GOT3 (cell line): ENCODE results near the gene MARS1.

Source experiments
- DNase-seq: peaks from one replicate; lab custom pipeline; 2025; ENCODE audit warnings: mixed read lengths; lab: John Stamatoyannopoulos, UW

Gene MARS1

GRCh38 chr12:57458665-57459054 is 29.2 kb upstream of the MARS1 start:
- DNase-seq, result no peak

- peak; percentile 100 for DNase-seq
Measured at GRCh38 chr12:57459055-57459749, 28.7 kb upstream of the MARS1 start.

GRCh38 chr12:57459750-57460467 is 28.0 kb upstream of the MARS1 start, which contains the start of gene GLI1:
Gene GLI1, plus strand, starts transcription at chr12:57459785. Its CDS starts 3,907 bp downstream, at chr12:57463692.
- DNase-seq, result peak; percentile 97

DNA sequence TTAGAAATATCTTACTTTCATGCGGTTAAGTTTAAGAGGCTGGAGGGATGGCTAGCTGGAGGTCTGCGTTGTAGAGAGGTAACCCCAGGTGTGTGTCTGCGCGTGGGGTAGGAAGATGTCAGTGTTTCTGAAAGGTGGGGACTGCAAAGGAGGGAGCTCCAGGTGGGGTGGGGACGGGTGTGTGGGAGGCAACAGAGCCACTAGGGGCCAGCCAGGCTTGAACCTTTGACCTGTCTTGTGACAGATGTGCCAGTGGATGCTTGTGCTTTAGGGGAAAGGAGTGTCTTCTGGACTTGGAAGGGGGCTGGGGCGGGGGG is 27.4 kb upstream of the MARS1 start:
- no peak for DNase-seq

DNA sequence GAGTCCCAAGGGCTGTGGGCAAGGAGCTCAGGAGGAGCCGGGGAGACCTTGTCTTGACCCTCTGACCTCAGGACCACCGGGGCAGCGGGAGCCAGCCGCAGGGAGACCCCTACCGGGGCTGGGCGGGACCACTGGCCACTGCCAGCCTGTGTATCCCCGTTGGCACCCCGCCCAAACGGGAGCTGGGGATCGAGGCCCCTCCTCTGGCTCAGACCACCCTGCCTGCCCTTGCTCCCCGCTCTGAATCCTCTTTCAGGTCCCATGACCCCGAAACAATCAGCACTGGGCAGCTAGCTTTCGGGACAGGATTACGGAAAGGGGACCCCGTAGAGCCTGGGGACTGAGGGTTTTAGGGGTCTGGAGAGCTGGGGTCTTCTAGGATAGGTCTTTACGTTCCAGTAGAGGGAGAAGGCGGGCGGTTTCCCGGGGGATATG is 27.0 kb upstream of the MARS1 start:
- DNase-seq, result no peak

- DNase-seq, result no peak
Measured at GRCh38 chr12:57461276-57461916, 26.5 kb upstream of the MARS1 start.

DNA sequence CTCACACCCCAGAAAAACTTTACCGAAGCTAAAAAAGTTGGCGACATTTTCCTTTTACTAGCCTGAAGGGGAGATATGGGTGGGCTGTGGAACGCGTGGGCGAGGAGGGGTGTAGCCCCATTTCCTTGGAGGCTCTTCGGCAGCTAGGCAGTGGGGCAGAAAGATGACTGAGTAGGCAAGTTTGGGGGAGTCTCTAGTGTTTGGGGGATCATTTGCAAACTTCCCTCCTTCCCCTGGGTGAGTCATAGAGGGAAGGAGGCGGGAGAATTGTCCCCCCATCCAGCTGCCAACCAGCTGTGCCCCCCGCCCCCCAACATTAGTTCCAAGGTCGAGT is 26.0 kb upstream of the MARS1 start:
- DNase-seq, result no peak

- DNase-seq, result peak; percentile 99
Measured at GRCh38 chr12:57462251-57462911, 25.5 kb upstream of the MARS1 start.

- no peak for DNase-seq
Measured at GRCh38 chr12:57462912-57463253, 25.0 kb upstream of the MARS1 start.

DNA sequence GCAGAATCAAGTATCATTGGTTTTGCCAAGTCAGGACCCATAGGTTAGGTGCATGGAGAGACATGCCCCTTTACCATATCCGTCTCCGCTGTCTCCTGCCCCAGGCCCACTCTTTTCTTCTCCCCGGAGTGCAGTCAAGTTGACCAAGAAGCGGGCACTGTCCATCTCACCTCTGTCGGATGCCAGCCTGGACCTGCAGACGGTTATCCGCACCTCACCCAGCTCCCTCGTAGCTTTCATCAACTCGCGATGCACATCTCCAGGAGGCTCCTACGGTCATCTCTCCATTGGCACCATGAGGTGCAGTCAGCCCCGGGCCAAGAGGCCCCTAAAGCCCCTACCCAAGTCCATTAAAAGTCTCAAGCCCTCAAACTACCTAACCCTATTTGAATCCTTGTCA is 23.3 kb upstream of the MARS1 start:
- no peak for DNase-seq

GRCh38 chr12:57465030-57465746 is 22.7 kb upstream of the MARS1 start:
- no peak for DNase-seq

DNA sequence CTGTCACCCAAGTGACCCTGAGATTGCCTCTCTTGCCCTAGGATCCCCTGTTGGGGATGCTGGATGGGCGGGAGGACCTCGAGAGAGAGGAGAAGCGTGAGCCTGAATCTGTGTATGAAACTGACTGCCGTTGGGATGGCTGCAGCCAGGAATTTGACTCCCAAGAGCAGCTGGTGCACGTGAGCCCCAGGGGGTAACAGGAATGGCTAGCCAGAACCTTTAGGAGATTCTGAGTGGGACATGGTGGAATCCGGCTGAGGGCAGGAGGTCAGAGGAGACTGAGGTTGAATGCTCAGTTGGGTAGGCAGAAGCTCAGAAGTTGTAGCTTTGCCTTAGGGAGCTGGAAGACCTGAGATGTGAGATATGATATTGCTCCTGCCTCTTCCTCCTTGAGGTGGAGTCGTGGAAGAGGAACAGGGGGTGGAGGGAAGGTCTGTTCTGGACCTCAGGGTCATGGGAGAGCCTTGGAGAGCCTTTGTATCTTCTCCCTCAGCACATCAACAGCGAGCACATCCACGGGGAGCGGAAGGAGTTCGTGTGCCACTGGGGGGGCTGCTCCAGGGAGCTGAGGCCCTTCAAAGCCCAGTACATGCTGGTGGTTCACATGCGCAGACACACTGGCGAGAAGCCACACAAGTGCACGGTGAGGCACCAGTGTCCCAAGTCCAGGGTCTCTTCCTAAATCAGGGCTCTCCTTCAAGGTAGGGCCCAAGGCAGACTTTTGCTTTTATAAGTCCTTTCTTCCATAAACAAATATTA is 21.9 kb upstream of the MARS1 start:
- DNase-seq, result no peak

- no peak for DNase-seq
Measured at GRCh38 chr12:57467212-57467874, 20.5 kb upstream of the MARS1 start.

DNA sequence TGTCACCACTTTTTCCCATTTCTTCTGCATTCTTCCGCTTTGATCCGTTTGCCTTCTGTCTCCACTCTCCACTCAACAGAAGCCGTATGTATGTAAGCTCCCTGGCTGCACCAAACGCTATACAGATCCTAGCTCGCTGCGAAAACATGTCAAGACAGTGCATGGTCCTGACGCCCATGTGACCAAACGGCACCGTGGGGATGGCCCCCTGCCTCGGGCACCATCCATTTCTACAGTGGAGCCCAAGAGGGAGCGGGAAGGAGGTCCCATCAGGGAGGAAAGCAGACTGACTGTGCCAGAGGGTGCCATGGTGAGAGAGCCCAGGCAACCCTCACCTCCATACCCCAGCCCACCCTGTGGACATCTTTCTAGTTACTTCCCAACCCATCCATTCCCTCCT is 20.0 kb upstream of the MARS1 start:
- DNase-seq, result no peak

GRCh38 chr12:57469296-57470164 is 18.3 kb upstream of the MARS1 start:
- DNase-seq, result no peak

DNA sequence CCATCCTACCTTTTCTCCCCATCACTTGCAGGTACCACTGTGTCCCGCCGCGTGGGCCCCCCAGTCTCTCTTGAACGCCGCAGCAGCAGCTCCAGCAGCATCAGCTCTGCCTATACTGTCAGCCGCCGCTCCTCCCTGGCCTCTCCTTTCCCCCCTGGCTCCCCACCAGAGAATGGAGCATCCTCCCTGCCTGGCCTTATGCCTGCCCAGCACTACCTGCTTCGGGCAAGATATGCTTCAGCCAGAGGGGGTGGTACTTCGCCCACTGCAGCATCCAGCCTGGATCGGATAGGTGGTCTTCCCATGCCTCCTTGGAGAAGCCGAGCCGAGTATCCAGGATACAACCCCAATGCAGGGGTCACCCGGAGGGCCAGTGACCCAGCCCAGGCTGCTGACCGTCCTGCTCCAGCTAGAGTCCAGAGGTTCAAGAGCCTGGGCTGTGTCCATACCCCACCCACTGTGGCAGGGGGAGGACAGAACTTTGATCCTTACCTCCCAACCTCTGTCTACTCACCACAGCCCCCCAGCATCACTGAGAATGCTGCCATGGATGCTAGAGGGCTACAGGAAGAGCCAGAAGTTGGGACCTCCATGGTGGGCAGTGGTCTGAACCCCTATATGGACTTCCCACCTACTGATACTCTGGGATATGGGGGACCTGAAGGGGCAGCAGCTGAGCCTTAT is 17.4 kb upstream of the MARS1 start:
- no peak for DNase-seq

DNA sequence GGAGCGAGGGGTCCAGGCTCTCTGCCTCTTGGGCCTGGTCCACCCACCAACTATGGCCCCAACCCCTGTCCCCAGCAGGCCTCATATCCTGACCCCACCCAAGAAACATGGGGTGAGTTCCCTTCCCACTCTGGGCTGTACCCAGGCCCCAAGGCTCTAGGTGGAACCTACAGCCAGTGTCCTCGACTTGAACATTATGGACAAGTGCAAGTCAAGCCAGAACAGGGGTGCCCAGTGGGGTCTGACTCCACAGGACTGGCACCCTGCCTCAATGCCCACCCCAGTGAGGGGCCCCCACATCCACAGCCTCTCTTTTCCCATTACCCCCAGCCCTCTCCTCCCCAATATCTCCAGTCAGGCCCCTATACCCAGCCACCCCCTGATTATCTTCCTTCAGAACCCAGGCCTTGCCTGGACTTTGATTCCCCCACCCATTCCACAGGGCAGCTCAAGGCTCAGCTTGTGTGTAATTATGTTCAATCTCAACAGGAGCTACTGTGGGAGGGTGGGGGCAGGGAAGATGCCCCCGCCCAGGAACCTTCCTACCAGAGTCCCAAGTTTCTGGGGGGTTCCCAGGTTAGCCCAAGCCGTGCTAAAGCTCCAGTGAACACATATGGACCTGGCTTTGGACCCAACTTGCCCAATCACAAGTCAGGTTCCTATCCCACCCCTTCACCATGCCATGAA is 16.8 kb upstream of the MARS1 start:
- no peak for DNase-seq

DNA sequence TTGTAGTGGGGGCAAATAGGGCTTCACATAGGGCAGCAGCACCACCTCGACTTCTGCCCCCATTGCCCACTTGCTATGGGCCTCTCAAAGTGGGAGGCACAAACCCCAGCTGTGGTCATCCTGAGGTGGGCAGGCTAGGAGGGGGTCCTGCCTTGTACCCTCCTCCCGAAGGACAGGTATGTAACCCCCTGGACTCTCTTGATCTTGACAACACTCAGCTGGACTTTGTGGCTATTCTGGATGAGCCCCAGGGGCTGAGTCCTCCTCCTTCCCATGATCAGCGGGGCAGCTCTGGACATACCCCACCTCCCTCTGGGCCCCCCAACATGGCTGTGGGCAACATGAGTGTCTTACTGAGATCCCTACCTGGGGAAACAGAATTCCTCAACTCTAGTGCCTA is 16.2 kb upstream of the MARS1 start:
- DNase-seq, result no peak

DNA sequence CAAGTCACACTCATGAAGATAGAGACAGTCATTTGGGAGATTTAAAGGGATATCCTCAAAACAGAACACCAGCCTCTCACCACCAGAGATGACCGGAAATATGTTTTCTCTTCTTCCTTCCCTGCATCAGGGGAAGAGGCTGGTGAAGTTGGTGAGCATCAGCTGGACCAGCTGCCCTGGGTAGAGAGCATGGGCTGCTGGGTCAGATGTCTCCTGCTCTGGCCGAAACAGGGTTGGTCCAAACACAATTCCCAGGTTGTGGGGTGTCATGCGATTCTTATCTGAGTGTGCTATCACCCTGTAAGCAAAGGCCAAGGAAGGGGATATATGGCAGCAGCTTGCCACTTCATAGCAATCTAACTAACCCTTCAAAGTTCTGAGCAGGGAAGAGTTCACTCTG is 15.5 kb upstream of the MARS1 start:
- no peak for DNase-seq
